ENCODE measurements around the gene ARHGAP21.

The ARHGAP21 gene

GRCh38 chr10:24569828-24570657 is 153.6 kb downstream of the ARHGAP21 start:
- no peak for DNase-seq

DNA sequence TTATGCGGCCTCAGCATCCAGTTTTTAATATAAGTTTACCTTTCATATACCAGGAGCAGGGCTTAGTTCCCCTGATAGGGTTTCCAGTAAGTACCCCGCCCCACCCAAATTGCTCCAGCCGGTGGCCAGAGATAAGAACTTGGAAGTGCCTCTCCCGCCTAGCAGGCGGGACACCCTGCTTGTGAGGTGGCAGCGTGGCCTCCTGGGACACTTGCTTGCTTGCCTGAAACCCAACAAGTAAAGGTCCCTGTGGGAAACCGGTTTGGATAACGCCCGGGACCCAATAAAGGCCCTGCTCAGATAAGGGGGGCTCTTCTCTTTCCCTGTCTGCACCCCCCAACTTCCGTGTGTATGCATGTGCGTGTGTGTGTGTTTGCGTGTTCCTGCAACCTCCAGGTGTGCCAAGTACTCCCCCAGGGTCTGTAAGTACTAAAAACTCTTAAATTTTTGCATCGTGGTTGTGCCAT is 154.3 kb downstream of the ARHGAP21 start:
- no peak for DNase-seq

DNA sequence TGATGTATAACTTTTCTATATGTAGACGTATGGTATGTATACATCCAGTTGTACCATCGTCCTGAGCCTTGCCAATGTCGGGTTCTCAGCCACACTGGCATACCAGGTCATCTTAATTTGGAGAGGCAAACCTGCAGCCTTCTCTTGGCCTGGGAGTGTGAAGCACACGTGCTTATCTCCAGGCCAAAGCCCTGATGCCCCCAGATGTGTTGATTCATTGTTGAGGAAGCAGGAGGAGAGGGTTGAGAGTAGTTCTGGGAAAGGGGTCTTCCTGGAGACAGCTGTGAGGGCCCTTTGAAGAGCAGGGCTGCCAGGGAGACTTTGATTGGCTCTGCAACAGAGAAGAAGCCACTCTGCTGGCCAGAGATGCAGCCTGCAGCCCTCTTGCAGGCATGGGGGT is 155.6 kb downstream of the ARHGAP21 start:
- no peak for DNase-seq

GRCh38 chr10:24561453-24561852 is 162.2 kb downstream of the ARHGAP21 start:
- DNase-seq: no peak

GRCh38 chr10:24556750-24557742 is 166.6 kb downstream of the ARHGAP21 start:
- peak; percentile 23 for DNase-seq

- no peak for DNase-seq
These were observed 167.4 kb downstream of the ARHGAP21 start for GRCh38 chr10:24556126-24556749.

- no peak for DNase-seq
These were observed 169.7 kb downstream of the ARHGAP21 start for GRCh38 chr10:24554036-24554435.

- no peak for DNase-seq
These were observed 170.6 kb downstream of the ARHGAP21 start for GRCh38 chr10:24553051-24553612.

DNA sequence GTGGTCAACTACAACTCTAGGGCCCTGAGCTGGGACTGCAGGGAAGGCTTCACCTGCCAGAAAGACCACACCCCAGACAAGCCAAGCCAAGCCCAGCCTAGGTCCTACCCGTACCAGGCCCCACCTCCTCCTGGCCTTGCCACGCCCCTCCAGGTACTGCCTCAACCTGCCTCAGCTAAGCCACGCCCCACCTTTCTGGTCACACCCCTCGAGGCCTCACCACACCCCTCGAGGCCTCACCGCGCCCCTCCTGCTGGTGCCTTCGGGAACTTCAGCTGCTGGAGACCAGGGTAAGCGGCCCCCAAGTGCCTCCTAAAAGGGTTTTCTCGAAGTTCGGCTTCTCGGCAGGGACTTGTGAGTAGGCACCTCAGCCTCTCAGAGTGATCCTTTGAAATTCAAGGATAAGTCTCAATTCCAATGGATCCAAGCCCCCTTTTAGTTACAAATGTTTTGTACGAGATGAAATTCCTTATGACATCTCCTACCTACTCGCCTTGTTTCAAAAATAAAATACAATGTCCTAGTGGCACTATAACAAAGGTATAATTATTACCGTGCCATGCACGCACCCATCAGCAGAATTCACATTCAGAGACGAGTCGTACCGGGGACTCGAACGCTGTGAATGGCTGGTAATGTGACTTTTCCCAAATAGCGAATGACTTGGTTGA is 171.2 kb downstream of the ARHGAP21 start:
- no peak for DNase-seq

DNA sequence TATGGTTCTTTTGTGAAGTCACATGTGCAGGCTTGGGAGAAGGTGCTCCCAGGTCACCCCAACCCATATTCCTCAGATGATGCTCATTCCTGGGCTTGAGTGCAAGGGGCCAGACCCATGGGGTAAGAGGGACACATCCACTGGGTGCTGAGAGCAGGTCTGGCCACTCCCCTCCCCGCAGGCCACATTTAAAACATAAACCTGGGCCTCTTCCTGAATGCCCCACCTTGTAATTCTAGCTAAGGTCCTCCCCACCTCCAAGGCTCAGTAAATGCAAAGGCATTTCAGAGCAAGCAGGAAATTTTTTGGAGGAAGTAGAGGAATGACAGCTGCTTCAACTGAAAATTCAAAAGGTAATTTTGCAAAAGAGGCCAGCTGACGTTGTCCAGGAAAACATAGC is 172.5 kb downstream of the ARHGAP21 start:
- DNase-seq: no peak

GRCh38 chr10:24550680-24551079 is 173.0 kb downstream of the ARHGAP21 start:
- no peak for DNase-seq

GRCh38 chr10:24545585-24545984 is 178.1 kb downstream of the ARHGAP21 start:
- no peak for DNase-seq

DNA sequence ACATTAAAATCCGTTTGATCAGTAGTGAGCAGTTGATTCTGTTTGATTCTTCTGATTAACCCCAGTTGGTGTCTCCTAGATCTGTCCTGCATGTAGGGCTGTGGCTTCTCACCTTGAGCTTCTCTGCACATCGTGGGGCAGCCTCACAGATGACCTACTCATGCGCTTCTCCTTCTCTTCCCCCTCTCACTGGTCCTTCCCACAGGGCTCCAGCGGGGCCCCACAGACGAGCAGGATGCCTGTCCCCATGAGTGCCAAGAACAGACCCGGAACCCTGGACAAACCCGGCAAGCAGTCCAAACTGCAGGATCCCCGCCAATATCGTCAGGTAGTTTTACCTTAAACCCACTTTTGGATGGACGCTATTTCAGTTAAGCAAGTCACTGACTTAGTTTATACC is 178.9 kb downstream of the ARHGAP21 start:
- DNase-seq: no peak

GRCh38 chr10:24542314-24543270 is 181.1 kb downstream of the ARHGAP21 start:
- no peak for DNase-seq

GRCh38 chr10:24541239-24541753 is 182.4 kb downstream of the ARHGAP21 start:
- no peak for DNase-seq

GRCh38 chr10:24536636-24537035 is 187.1 kb downstream of the ARHGAP21 start:
- DNase-seq: no peak

DNA sequence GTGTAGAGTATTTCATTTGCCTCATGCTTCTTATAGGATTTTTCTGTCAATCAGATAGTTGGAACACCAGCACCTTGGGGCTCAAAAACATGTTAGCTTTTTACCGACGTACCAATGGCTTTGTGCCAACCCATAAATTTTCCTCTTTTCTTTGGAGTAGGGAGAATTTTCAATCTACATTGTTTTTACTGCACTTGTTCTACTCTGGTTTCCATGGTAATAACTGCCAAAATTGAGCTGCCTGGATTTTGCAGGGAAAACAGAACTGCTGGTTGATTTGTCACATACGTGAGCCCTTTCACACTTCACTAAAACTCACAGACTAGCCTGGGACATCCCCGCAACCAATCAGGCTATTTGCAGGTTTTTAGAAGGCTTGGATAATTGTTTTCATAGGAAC is 189.7 kb downstream of the ARHGAP21 start:
- DNase-seq: peak; percentile 68
